Lower leg skin (tissue), 3 donors: Measurements from ENCODE around the gene LDLRAD3.

ENCODE experiments used
- POLR2A ChIP-seq, 2 donors: fragments of 450-650 bp; IDR thresholded peaks; one replicate each; pipeline ENCODE4 v1.6.1; 2016 to 2017; ENCODE audit warnings: antibody characterized with exemption in 2 of 2, mild to moderate bottlenecking in 1 of 2, moderate library complexity in 1 of 2
- TF ChIP-seq, protein P1 (sequence below), 3 donors: fragments of 450-650 bp; IDR thresholded peaks; one replicate each; pipeline ENCODE4 v1.5.1; 2016; ENCODE audit warnings: antibody characterized with exemption in 3 of 3, mild to moderate bottlenecking in 3 of 3, moderate library complexity in 2 of 3

DNA sequence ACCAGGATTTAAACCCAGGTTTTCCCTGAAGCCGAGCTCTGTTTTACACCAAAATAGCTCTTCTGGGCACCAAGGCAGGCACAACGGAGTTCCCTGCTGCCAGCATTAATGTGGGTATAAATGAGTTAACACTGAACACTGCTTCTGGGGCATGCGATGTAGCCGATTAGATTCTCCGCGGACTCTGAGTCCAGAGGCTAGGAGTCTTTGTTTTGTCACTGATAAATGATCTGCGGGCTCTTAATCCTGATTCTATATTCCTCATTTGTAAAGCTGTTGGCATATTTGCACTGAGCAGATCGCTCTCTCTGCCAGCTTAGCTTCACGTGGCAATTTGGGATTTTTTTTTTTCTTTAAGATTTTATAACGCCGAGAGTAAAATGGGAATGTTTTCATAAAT, 16.8 kb upstream of the LDLRAD3 start:
- TF ChIP-seq, protein P1, sequence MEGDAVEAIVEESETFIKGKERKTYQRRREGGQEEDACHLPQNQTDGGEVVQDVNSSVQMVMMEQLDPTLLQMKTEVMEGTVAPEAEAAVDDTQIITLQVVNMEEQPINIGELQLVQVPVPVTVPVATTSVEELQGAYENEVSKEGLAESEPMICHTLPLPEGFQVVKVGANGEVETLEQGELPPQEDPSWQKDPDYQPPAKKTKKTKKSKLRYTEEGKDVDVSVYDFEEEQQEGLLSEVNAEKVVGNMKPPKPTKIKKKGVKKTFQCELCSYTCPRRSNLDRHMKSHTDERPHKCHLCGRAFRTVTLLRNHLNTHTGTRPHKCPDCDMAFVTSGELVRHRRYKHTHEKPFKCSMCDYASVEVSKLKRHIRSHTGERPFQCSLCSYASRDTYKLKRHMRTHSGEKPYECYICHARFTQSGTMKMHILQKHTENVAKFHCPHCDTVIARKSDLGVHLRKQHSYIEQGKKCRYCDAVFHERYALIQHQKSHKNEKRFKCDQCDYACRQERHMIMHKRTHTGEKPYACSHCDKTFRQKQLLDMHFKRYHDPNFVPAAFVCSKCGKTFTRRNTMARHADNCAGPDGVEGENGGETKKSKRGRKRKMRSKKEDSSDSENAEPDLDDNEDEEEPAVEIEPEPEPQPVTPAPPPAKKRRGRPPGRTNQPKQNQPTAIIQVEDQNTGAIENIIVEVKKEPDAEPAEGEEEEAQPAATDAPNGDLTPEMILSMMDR (IDR thresholded peaks at IDR 0.05): no peak
- TF ChIP-seq POLR2A (IDR thresholded peaks at IDR 0.05): no peak
